CD4-positive, alpha-beta memory T cell (primary cell): ENCODE measurements around the gene ACTR3. TPM values are rescaled to one million over a fixed set of nuclear protein-coding genes. Genes with fewer than 3 reads are reported as not detected.

Source experiments
- CTCF ChIA-PET: fragments of 350-600 bp; sonication (Branson Sonifier 250); formaldehyde crosslinking; loops from one replicate; lab custom pipeline; 2021; ENCODE audit warnings: inconsistent platforms; ENCODE audit not compliant: partially characterized antibody; lab: Charles Lee
- POLR2A ChIA-PET: fragments of 350-600 bp; sonication (Branson Sonifier 250); formaldehyde crosslinking; loops from one replicate; lab custom pipeline; 2021; ENCODE audit not compliant: partially characterized antibody; lab: Charles Lee
- DNase-seq, 5 donors: peaks; one replicate each; pipeline versions ENCODE4 v3.0.0 to v3.0.0-alpha.2; 2020 to 2022; ENCODE audit warnings: mixed read lengths in 1 of 5
- H3K27ac ChIP-seq: one replicate; pipeline ENCODE4 v1.7.0; 2013; ENCODE audit warnings: low read depth, low read length
- H3K27me3 ChIP-seq: 2 replicates; pipeline ENCODE4 v1.7.0; 2013; ENCODE audit warnings: mild to moderate bottlenecking, low read length, moderate library complexity; ENCODE audit not compliant: insufficient read depth
- H3K36me3 ChIP-seq: 2 replicates; pipeline ENCODE4 v1.7.0; 2013; ENCODE audit warnings: mild to moderate bottlenecking, low read length, moderate library complexity; ENCODE audit not compliant: insufficient read depth
- H3K4me1 ChIP-seq: 2 replicates; pipeline ENCODE4 v1.7.0; 2013; ENCODE audit warnings: mild to moderate bottlenecking, low read length, moderate library complexity; ENCODE audit not compliant: insufficient read depth
- H3K4me3 ChIP-seq, 2 donors: one replicate each; pipeline ENCODE4 v1.7.0; 2013; ENCODE audit warnings: low read length in 2 of 2, mild to moderate bottlenecking in 1 of 2
- H3K9me3 ChIP-seq, 2 donors: one replicate each; pipeline ENCODE4 v1.7.0; 2013; ENCODE audit warnings: low read length in 2 of 2, control low read depth in 1 of 2; ENCODE audit not compliant: control insufficient read depth in 1 of 2
- H3K27ac Mint-ChIP-seq, 7 donors: one replicate each; pipeline ENCODE4 v1.8.0; 2020 to 2021; ENCODE audit warnings: mixed read lengths in 7 of 7, mild to moderate bottlenecking in 6 of 7, inconsistent platforms in 3 of 7, moderate library complexity in 3 of 7
- H3K27me3 Mint-ChIP-seq, 2 donors: one replicate each; pipeline ENCODE4 v1.8.0; 2020 to 2021; ENCODE audit warnings: mixed read lengths in 2 of 2
- H3K36me3 Mint-ChIP-seq, 2 donors: one replicate each; pipeline ENCODE4 v1.8.0; 2020 to 2021; ENCODE audit warnings: mixed read lengths in 2 of 2, inconsistent platforms in 1 of 2, mild to moderate bottlenecking in 1 of 2
- H3K4me1 Mint-ChIP-seq, 4 donors: one replicate each; pipeline ENCODE4 v1.8.0; 2020 to 2021; ENCODE audit warnings: mixed read lengths in 4 of 4, mild to moderate bottlenecking in 1 of 4
- H3K4me3 Mint-ChIP-seq, 8 donors: one replicate each; pipeline ENCODE4 v1.8.0; 2020 to 2021; ENCODE audit warnings: mixed read lengths in 8 of 8, mild to moderate bottlenecking in 7 of 8, moderate library complexity in 6 of 8, inconsistent platforms in 3 of 8
- H3K9me3 Mint-ChIP-seq, 8 donors: one replicate each; pipeline ENCODE4 v1.8.0; 2020 to 2021; ENCODE audit warnings: mixed read lengths in 8 of 8, mild to moderate bottlenecking in 5 of 8, inconsistent platforms in 3 of 8, moderate library complexity in 1 of 8
- intact Hi-C: fragments of 100-400 bp; cut with micrococcal nuclease; formaldehyde crosslinking; loops from one replicate; pipeline ENCODE4 v1.15.1; 2023
- polyA plus RNA-seq, 2 donors: library from polyadenylated mRNA; unstranded; fragments of 300-500 nt; fragmentation: Illumina TruSeq; gene quantifications; one replicate each; pipeline ENCODE4 v1.2.3, GENCODE V29; 2021
- total RNA-seq, 2 experiments: library from RNA; stranded (reverse); gene quantifications; one replicate each; pipeline ENCODE4 v1.2.3, GENCODE V29; 2021

The ACTR3 gene
- total and polyA plus RNA-seq, 4 experiments from 2014 or later = 247 to 567 (median 396) TPM

- H3K4me1 Mint-ChIP-seq = peaks cover 37 to 79% (median 56%) of the 10 kb centered on the region in 4 donors
Observed at GRCh38 chr2:113915082-113915819, 25.4 kb downstream of the ACTR3 start.

GRCh38 chr2:113918229-113918628 is 28.3 kb downstream of the ACTR3 start:
- Mint-ChIP-seq H3K36me3 (peaks cover 49 to 62% of the 10 kb centered on the region in 2 donors), H3K4me1 (peaks cover 35 to 56% (median 44%) of the 10 kb centered on the region in 4 donors), H3K27ac (peak overlapping the region in 2 of 7 donors; percentile 0), H3K4me3 (no peak overlapping the region), H3K27me3 (no peaks in the 10 kb centered on the region), H3K9me3 (no peaks in the 10 kb centered on the region)
- Histone ChIP-seq H3K9me3 (no peaks in the 10 kb centered on the region), H3K4me3 (no peak overlapping the region), H3K27me3 (no peaks in the 10 kb centered on the region), H3K4me1 (peaks cover 68% of the 10 kb centered on the region), H3K27ac (no peak overlapping the region), H3K36me3 (peaks cover 59% of the 10 kb centered on the region)
- CTCF ChIA-PET = no interaction called here
- intact Hi-C loops = no loop called here
- POLR2A ChIA-PET = no interaction called here
- DNase-seq = no peak

More at GRCh38 chr2:113915082-113915819, 25.4 kb downstream of the ACTR3 start:
- no peak for DNase-seq
- Mint-ChIP-seq H3K27me3 (no peaks in the 10 kb centered on the region), H3K4me3 (peak overlapping the region in 3 of 8 donors; percentile 3 to 23 (median 16)), H3K27ac (peak overlapping the region in 6 of 7 donors; percentile 8 to 68 (median 31)), H3K9me3 (no peaks in the 10 kb centered on the region), H3K36me3 (peaks cover 41 to 68% of the 10 kb centered on the region in 2 donors)
- peaks cover 46% of the 10 kb centered on the region for H3K36me3 ChIP-seq
- no peaks in the 10 kb centered on the region for H3K27me3 ChIP-seq
- no peaks in the 10 kb centered on the region for H3K9me3 ChIP-seq
- POLR2A ChIA-PET = no interaction called here
- H3K4me1 ChIP-seq = peaks cover 64% of the 10 kb centered on the region
- intact Hi-C loops = no loop called here
- H3K4me3 ChIP-seq = no peak overlapping the region
- H3K27ac ChIP-seq = no peak overlapping the region
- CTCF ChIA-PET = no interaction called here

- Mint-ChIP-seq H3K4me1 (peaks cover 36 to 40% (median 39%) of the 10 kb centered on the region in 4 donors), H3K27me3 (no peaks in the 10 kb centered on the region), H3K9me3 (no peaks in the 10 kb centered on the region), H3K27ac (peak overlapping the region in 3 of 7 donors; percentile 23 to 59 (median 26)), H3K36me3 (peaks cover 50% of the 10 kb centered on the region in 2 donors), H3K4me3 (peak overlapping the region in 1 of 8 donors; percentile 26)
- Histone ChIP-seq H3K27me3 (no peaks in the 10 kb centered on the region), H3K4me3 (no peak overlapping the region), H3K9me3 (no peaks in the 10 kb centered on the region), H3K4me1 (peaks cover 56% of the 10 kb centered on the region), H3K27ac (no peak overlapping the region), H3K36me3 (peaks cover 45% of the 10 kb centered on the region)
- DNase-seq = no peak
- CTCF ChIA-PET = no interaction called here
- intact Hi-C loops = no loop called here
- POLR2A ChIA-PET = no interaction called here
Observed at GRCh38 chr2:113920996-113921395, 31.1 kb downstream of the ACTR3 start.

GRCh38 chr2:113922335-113922734 is 32.4 kb downstream of the ACTR3 start:
- POLR2A ChIA-PET = no interaction called here

GRCh38 chr2:113922784-113923183 is 32.9 kb downstream of the ACTR3 start:
- POLR2A ChIA-PET = no interaction called here
- intact Hi-C loops = no loop called here
- H3K36me3 ChIP-seq = peaks cover 32% of the 10 kb centered on the region
- H3K27me3 ChIP-seq = no peaks in the 10 kb centered on the region
- H3K4me1 ChIP-seq = peaks cover 40% of the 10 kb centered on the region
- peaks cover 41 to 43% of the 10 kb centered on the region in 2 donors for H3K36me3 Mint-ChIP-seq
- no peak overlapping the region for H3K27ac Mint-ChIP-seq
- H3K27me3 Mint-ChIP-seq = no peaks in the 10 kb centered on the region
- CTCF ChIA-PET = no interaction called here
- no peak overlapping the region for H3K27ac ChIP-seq
- DNase-seq = no peak
- no peaks in the 10 kb centered on the region for H3K9me3 ChIP-seq
- H3K4me3 ChIP-seq = no peak overlapping the region
- H3K9me3 Mint-ChIP-seq = no peaks in the 10 kb centered on the region
- no peak overlapping the region for H3K4me3 Mint-ChIP-seq
- peaks cover 24 to 31% (median 28%) of the 10 kb centered on the region in 4 donors for H3K4me1 Mint-ChIP-seq

More at GRCh38 chr2:113922335-113922734, 32.4 kb downstream of the ACTR3 start:
- Mint-ChIP-seq H3K36me3 (peaks cover 45 to 47% of the 10 kb centered on the region in 2 donors), H3K27me3 (no peaks in the 10 kb centered on the region), H3K27ac (no peak overlapping the region), H3K4me1 (peaks cover 29 to 35% (median 32%) of the 10 kb centered on the region in 4 donors), H3K9me3 (no peaks in the 10 kb centered on the region), H3K4me3 (no peak overlapping the region)
- CTCF ChIA-PET = no interaction called here
- intact Hi-C loops = no loop called here
- peaks cover 36% of the 10 kb centered on the region for H3K36me3 ChIP-seq
- peaks cover 43% of the 10 kb centered on the region for H3K4me1 ChIP-seq
- H3K27ac ChIP-seq = no peak overlapping the region
- no peak for DNase-seq
- H3K4me3 ChIP-seq = no peak overlapping the region
- H3K9me3 ChIP-seq = no peaks in the 10 kb centered on the region
- no peaks in the 10 kb centered on the region for H3K27me3 ChIP-seq

GRCh38 chr2:113925884-113926283 is 36.0 kb downstream of the ACTR3 start:
- Histone ChIP-seq H3K4me1 (peaks cover 36% of the 10 kb centered on the region), H3K36me3 (peaks cover 33% of the 10 kb centered on the region), H3K9me3 (no peaks in the 10 kb centered on the region), H3K27ac (no peak overlapping the region), H3K4me3 (no peak overlapping the region), H3K27me3 (no peaks in the 10 kb centered on the region)
- no peak for DNase-seq
- CTCF ChIA-PET = no interaction called here
- Mint-ChIP-seq H3K4me3 (no peak overlapping the region), H3K36me3 (peaks cover 46 to 47% of the 10 kb centered on the region in 2 donors), H3K27ac (no peak overlapping the region), H3K4me1 (peaks cover 21 to 33% (median 25%) of the 10 kb centered on the region in 4 donors), H3K9me3 (no peaks in the 10 kb centered on the region), H3K27me3 (no peaks in the 10 kb centered on the region)
- intact Hi-C loops = loop anchor here (5.0 kb wide), 1 partner anchor 34 kb away; the partner anchor contains the start of gene ACTR3
- POLR2A ChIA-PET = no interaction called here

GRCh38 chr2:113926314-113926713 is 36.4 kb downstream of the ACTR3 start:
- peak overlapping the region in 5 of 7 donors; percentile 15 to 43 (median 30) for H3K27ac Mint-ChIP-seq
- intact Hi-C loops = loop anchor here (5.0 kb wide), 1 partner anchor 34 kb away; the partner anchor contains the start of gene ACTR3
- no peaks in the 10 kb centered on the region for H3K9me3 Mint-ChIP-seq
- Histone ChIP-seq H3K27ac (no peak overlapping the region), H3K9me3 (no peaks in the 10 kb centered on the region), H3K36me3 (peaks cover 29% of the 10 kb centered on the region), H3K4me1 (peaks cover 32% of the 10 kb centered on the region), H3K27me3 (no peaks in the 10 kb centered on the region), H3K4me3 (no peak overlapping the region)
- CTCF ChIA-PET = no interaction called here
- peaks cover 19 to 33% (median 24%) of the 10 kb centered on the region in 4 donors for H3K4me1 Mint-ChIP-seq
- no peaks in the 10 kb centered on the region for H3K27me3 Mint-ChIP-seq
- DNase-seq = no peak
- peaks cover 44 to 46% of the 10 kb centered on the region in 2 donors for H3K36me3 Mint-ChIP-seq
- H3K4me3 Mint-ChIP-seq = no peak overlapping the region
- POLR2A ChIA-PET = no interaction called here
